Measurements from ENCODE around the gene RFNG.

RFNG gene

DNA sequence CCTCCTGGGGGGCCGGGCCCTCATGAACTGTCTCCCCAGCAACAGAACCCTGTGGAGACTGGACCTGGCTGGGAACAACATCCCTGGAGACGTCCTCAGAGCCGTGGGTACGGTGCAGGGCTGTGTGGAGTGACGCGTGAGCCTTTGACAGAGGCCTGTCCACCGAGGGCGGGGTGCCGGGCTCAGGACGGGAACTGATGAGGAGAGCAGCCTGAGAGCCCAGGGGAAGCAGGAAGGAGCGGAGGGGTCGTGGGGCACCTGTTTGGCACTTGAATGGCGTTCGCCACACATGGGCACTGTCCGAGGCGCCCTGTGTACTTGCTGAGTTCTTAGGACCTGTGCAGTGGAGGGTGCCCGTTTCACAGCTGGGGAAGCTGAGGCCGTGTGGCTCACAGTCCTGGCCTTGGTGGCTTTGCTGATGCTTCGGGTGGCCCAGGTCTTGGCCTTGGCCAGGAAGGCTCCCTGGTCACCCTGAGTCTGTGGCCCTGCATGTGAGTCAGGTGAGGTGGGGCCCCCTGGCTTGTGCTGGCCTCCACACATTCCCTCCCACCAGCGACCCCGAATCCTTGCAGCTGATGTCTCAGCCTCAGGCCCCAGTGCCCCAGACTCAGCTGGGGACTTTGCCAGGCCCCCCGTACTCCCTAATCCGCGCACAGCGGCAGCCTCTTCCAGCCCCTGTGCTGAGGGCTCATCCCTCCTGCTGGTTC is 26.1 kb downstream of the RFNG start:
- no peak for DNase-seq (ENCODE audit: low read depth)

DNA sequence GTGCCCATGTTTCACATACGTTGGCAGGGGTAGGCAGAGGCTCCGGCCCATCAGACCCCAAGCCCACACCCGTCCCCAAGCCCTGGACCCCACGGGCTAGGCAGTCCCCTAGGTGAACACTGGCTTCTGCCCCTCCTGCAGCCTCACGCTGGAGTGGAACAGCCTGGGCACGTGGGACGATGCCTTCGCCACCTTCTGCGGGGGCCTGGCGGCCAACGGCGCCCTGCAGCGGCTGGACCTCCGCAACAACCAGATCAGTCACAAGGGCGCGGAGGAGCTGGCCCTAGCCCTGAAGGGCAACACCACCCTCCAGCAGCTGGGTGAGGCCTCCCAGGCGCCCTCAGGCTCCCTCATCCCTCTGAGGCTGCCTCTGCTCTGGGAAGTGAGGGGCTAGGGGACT is 26.8 kb downstream of the RFNG start:
- DNase-seq (ENCODE audit: low read depth): no peak

DNA sequence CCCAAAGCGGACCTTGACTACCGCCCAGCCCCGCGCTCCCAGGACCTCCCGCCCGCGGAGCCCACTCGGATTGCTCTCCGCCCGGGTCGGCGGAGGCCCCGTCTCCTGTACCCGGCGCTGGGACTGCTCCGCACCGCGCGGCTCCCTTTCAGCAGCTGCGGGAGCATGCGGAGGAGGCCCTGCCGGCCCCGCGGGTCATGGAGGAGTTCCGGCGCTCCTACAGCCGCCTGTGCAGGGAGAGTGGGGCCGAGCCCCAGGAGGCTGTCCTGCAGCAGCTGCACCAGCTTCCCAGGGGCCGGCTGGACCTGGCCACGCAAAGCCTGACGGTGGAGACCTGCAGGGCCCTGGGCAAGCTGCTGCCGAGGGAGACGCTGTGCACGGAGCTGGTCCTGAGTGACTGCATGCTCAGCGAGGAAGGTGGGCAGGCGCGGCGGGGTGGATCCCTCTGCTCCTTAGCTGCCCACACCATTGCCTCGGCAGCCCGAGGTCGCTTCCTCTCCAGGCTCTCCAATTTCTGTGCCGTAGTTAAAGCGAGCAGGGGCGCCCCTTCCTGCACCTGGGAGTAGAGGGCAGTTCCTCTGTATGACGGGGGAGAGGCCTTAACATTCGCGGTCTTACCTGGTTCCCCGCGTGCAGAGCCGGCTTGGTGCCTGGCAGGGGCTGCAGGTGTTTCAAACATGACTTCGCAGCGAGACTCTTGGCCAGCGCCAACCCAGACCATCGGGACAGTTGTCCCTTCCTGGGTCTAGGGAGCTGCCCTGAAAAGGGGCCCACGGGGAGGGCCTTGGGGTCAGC is 28.0 kb downstream of the RFNG start:
- DNase-seq (ENCODE audit: low read depth): no peak

DNA sequence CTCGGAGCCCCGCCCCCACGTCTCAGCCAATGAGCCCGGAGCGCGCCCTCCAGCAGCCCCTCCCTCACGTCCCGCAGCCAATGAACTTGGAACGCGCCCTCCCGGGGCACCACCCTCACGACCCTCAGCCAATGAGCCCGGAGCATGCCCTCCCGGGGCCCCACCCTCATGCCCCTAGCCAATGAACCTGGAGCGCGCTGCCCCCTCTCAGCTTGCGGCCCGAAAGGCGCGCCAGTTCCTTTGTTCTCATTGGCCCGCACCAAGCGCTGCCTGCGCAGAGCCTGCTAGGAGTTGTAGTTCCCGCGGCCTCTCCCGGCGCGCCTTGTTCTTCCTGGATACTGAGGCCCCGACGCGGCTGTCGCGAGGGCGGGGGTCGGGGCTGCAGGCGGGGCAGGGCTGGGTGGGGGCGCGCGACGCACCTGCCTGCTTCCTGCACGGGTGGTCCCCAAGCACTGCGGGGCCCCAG is 28.6 kb downstream of the RFNG start, which contains the start of gene LRRC45:
Gene LRRC45 (plus strand): TSS at position 325 of the 466 bp plus-strand sequence. CDS start 339 bp downstream, outside the sequence.
- DNase-seq (ENCODE audit: low read depth): peak; percentile 99

DNA sequence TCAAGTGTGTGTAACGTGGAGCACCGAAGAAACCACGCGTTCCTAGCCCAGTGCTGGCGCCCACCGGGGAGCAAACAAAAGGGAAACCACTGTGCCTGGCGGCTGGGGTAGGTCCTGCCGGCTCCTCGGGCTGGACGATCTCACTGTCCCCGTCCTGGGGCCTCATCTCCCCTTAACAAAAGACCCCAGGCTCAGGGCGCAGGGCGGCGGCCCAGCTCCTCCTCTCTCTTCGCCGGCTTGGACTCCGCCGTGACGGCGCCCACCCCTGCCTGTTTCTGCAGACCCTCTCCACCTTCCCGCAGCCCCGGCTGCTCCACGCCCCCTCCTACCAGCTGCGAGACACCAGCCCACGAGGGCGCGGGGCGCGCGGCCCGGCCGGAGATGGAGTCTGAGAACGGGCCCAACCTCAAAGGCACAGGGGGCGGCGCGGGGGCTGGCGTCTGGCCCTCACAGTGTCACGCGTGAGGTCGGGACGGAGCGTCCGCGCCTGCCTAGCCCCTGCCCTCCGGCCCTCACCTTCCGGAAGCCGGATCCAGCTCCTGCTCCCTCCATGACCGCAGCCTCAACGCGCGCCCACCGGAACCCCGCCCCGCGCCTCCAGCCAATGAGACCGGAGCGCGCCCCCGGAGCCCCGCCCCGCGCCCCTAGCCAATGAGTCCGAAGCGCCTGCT is 29.2 kb downstream of the RFNG start, which contains the start of gene CENPX:
Gene CENPX (minus strand): TSS at position 569 of the 671 bp plus-strand sequence. CDS start 17 bp downstream, at position 552.
- DNase-seq (ENCODE audit: low read depth): no peak

- no peak for DNase-seq (ENCODE audit: low read depth)
These were observed 29.7 kb downstream of the RFNG start for GRCh38 chr17:82021900-82022309.

DNA sequence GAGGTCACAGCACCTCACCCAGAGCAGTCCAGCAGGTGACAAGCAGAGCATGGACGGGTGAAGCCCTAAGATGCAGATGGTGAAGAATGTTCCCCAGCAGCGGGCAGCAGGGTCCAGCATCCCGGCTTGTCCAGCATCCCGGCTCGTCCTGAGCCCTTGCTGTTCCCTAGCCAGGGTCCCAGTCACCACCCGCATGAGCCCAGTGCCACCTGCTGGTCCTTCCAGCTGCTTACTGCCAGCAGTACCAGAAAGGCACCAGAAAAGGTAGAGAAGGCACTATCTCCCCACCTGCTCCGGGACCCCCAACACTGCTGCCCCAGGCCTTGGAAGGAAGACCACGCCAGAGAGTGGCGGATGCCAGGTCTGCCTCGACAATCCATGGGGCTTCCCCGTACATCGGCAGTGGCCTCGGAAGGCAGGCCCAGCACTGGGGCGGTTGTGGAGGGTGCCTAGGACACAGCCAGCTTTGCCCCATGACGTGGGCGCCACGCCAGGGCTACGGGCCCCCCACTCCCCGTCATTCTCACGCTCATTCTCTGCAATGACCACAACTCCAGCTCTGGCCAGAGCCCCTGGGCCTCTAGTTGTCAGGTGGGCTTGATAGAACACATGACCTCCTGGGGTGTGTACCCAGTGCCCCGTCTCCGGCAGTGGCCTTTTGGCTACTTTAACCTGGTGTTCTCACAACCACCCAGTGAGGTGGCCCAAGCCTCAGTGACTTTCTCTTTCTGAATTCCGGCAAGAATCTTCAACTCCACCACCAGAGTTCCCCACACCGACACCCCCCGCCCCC is 30.3 kb downstream of the RFNG start:
- DNase-seq (ENCODE audit: low read depth): peak; percentile 60

GRCh38 chr17:82020572-82021106 is 31.0 kb downstream of the RFNG start:
- DNase-seq (ENCODE audit: low read depth): no peak

DNA sequence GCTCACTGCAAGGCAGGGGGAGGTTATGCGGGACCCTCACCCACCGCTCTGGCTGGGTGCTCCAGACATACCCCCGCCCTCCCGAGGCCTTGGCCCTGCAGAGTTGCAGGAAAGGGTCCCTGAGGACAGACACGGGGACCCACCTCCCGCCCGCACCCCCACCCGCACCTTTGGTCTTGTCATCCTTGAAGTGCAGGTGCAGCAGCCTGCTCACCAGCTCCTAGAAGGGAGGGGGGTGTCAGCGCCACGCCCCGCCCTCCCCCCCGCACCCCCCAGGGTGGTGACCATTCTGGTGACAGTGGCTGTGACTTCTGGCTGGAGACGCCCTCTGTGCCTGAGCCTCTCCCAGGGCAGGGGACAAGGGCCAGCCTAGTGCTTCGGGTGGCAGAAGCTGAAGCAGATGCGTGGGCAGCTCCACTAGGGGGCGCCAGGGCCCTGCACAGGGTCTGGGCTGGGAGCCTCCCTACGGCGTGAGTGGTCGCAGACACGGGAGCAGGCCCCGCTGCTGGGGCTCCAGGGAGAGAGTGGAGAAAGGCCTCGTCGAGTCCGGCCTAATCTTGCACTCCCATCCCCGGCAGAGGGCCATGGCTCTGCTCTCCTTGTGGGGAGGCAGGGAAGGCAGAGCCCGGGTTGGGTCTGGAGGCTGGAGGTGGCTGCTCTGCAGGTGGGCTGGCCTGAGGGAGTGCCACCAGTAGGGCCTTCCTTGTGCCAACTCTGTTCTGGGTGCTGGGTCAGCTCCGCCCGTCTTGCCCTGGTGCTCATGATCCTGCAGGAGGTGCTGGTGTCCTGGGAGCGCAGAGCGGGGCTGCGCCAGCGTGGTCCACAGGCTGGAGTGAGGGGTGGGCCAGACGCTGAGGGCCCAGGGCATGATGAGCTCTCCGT is 31.7 kb downstream of the RFNG start:
- no peak for DNase-seq (ENCODE audit: low read depth)

GRCh38 chr17:82018989-82019689 is 32.5 kb downstream of the RFNG start:
- no peak for DNase-seq (ENCODE audit: low read depth)

- DNase-seq (ENCODE audit: low read depth): no peak
These were observed 33.2 kb downstream of the RFNG start for GRCh38 chr17:82018152-82018988.

GRCh38 chr17:82017612-82018151 is 33.9 kb downstream of the RFNG start:
- no peak for DNase-seq (ENCODE audit: low read depth)

GRCh38 chr17:82016875-82017459 is 34.6 kb downstream of the RFNG start:
- DNase-seq (ENCODE audit: low read depth): no peak

GRCh38 chr17:82016061-82016874 is 35.3 kb downstream of the RFNG start:
- DNase-seq (ENCODE audit: low read depth): no peak

DNA sequence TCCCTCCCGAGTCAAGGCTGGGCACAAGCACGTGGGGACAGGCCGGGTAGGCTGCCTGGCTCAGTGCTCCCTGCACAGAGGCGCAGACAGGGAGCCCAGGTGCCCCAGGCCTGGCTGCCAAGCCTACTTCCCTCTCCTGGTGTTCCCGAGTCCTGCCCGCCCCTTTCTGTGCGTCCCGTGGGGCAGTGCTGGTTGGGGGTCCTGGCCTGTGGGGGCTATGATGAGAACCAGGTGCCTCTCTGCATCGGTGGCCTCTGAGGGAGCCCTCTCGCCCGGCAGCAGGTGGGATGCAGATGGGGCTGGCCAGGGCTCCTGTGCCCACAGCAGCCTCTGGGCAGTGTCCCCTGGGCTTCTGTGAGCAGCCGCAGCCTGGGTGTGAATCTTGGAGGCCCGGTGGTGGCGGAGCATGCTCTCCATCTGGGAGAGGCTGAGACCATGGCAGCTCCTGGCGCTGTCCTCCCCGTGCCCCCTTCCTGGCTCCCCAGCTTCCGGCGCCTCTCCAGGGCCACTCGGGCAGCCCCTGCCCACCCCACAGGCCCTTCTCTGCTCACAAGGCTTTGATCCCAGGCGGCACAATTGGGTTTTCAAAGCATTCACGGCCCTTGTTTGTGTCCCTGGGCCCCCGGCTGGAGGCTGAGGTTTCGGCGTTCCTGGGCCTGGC is 36.2 kb downstream of the RFNG start:
- no peak for DNase-seq (ENCODE audit: low read depth)

GRCh38 chr17:82014971-82015310 is 36.7 kb downstream of the RFNG start:
- no peak for DNase-seq (ENCODE audit: low read depth)

DNA sequence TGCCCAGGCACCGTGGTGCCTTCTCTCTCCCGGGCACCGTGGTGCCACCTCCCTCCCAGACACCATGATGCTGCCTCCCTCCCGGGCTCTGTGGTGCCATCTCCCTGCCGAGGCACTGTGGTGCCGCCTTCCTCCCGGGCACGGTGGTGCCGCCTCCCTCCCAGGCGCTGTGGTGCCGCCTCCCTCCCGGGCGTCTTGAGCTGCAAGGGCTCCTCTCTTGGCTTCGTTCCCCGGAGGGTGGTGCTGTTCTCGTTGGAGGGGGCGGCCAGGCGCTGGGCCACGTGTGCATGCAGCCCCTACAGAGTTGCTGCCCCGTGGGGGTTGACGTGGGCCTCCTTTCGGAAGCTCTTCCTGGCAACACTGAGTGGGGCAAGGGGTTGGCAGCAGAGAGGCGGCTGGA is 37.2 kb downstream of the RFNG start:
- DNase-seq (ENCODE audit: low read depth): no peak

Data from GM04504 (cell line).